GM21381 (cell line): ENCODE measurements around the gene LRFN5.
A peak's percentile ranks its signal among the peaks of the same experiment; 100 is the strongest.
"Not testable (repeated sequence)": the region's sequence is repeated elsewhere in the genome, so short reads cannot be mapped to it uniquely, and the experiment has no call there.

Experiments used
- ATAC-seq: cut with Tn5 transposase; IDR thresholded peaks from one replicate; pipeline ENCODE4 v1.9.1; 2021; ENCODE audit warnings: mild to moderate bottlenecking, moderate library complexity; ENCODE audit not compliant: unreplicated experiment

The LRFN5 gene

GRCh38 chr14:41636492-41637392, 30.1 kb downstream of the LRFN5 start:
- ATAC-seq, result no peak

GRCh38 chr14:41641690-41642089, 35.0 kb downstream of the LRFN5 start:
- no peak for ATAC-seq

- ATAC-seq, result no peak
These were observed 35.7 kb downstream of the LRFN5 start for GRCh38 chr14:41642367-41642766.

GRCh38 chr14:41642789-41643188, 36.1 kb downstream of the LRFN5 start:
- ATAC-seq, result no peak

- no peak for ATAC-seq
These were observed 37.9 kb downstream of the LRFN5 start for GRCh38 chr14:41644606-41645005.

GRCh38 chr14:41650802-41651201, 44.1 kb downstream of the LRFN5 start:
- ATAC-seq, result no peak

- no peak for ATAC-seq
These were observed 47.5 kb downstream of the LRFN5 start for GRCh38 chr14:41654196-41654595.

GRCh38 chr14:41662780-41663472, 56.2 kb downstream of the LRFN5 start:
- ATAC-seq, result no peak

GRCh38 chr14:41663473-41663850, 56.8 kb downstream of the LRFN5 start:
- ATAC-seq, result no peak

GRCh38 chr14:41666301-41666700, 59.6 kb downstream of the LRFN5 start:
- ATAC-seq, result no peak

GRCh38 chr14:41668356-41668755, 61.7 kb downstream of the LRFN5 start:
- ATAC-seq, result no peak

- not testable (repeated sequence) for ATAC-seq
These were observed 66.9 kb downstream of the LRFN5 start for GRCh38 chr14:41673601-41674000.

GRCh38 chr14:41674511-41674971, 67.9 kb downstream of the LRFN5 start:
- not testable (repeated sequence) for ATAC-seq

GRCh38 chr14:41699486-41699885, 92.8 kb downstream of the LRFN5 start:
- ATAC-seq, result no peak

GRCh38 chr14:41718477-41719166, 111.9 kb downstream of the LRFN5 start:
- no peak for ATAC-seq

- ATAC-seq, result no peak
These were observed 132.5 kb downstream of the LRFN5 start for GRCh38 chr14:41739203-41739602.

GRCh38 chr14:41743140-41743539, 136.5 kb downstream of the LRFN5 start:
- no peak for ATAC-seq

- ATAC-seq, result peak; percentile 93
These were observed 142.8 kb downstream of the LRFN5 start for GRCh38 chr14:41749429-41749828.

GRCh38 chr14:41750575-41750974, 143.9 kb downstream of the LRFN5 start:
- ATAC-seq, result not testable (repeated sequence)

GRCh38 chr14:41758011-41758665, 151.5 kb downstream of the LRFN5 start:
- ATAC-seq, result no peak

GRCh38 chr14:41761204-41761603, 154.5 kb downstream of the LRFN5 start:
- ATAC-seq, result no peak
